Activated T-cell treated with anti-CD3 and anti-CD28 coated beads for 1 hour (primary cell): ENCODE results near the gene DARS1.
"Not testable (repeated sequence)": the region's sequence is repeated elsewhere in the genome, so short reads cannot be mapped to it uniquely, and the experiment has no call there.

Source experiments
- DNase-seq: peaks from one replicate; pipeline ENCODE4 v3.0.0-alpha.2; 2020; ENCODE audit warnings: low read depth

DARS1 gene

DNA sequence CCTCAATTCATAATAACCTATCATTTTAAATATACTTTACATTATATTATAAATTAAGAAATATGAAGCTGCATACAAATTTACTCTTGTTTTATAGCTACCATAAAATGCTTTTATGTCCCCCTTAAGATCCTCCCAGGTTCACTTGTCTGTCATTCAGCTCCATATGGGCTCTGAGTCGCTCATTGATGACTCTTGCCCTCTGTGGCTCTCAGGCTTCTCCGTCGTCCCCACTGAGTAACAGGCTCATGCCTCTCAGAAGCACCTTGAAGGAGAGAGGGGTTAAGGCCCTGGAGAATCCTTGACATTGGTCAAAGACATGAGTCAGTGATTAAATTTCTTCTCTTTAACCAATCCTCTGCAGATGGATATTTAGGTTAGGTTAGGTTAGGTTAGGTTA lies 103.0 kb downstream of the DARS1 start:
- no peak for DNase-seq

DNA sequence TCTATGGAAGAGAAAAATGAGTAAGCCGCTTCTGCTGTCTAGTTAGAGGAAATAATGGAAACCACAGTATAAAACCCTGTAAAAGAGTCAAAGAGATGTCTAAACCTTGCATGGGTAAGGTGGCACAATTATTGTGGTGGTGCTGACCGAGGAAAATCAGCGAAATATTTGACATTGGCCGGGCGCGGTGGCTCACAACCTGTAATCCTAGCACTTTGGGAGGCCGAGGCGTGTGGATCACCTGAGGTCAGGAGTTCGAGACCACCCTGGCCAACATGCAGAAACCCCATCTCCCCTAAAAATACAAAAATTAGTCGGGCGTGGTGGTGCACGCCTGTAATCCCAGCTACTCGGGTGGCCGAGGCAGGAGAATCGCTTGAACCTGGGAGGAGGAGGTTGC lies 108.7 kb downstream of the DARS1 start:
- not testable (repeated sequence) for DNase-seq

DNA sequence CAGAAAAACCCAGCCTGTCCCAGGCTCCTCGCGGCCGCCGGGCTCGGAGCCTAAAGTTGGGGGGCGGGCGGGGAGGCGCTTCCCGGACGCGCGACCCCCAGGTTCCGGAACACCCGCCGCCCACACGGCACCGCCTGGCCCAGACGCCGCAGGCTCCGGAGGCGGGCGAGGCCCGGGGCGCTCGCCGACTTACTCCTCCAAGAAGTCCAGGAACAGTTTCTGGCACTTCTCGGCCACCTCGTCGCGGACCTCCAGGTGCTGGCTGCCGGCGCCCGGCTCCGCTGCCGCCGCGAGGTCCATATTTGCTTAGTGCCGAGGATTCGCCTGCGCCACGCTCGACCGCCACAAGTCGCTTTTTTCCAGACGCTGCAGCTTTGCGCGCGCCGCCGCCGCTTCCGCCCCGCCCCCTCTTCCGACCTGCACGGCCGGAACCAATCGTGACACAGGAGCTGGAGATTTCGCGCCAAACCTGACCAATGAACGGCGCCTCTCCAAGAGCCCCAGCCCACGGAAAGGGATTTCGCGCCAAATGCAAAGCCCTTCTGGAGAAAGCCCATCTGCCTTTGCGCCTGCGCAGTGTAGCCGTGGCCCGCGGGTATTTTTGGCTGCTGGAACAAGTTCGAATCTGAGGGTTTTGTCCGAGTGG lies 109.2 kb downstream of the DARS1 start, which contains the start of gene MCM6:
MCM6 (minus strand) TSS at position 378 of the 646 bp plus-strand sequence; CDS start at position 300, 78 bp downstream.
- DNase-seq = peak; percentile 96

DNA sequence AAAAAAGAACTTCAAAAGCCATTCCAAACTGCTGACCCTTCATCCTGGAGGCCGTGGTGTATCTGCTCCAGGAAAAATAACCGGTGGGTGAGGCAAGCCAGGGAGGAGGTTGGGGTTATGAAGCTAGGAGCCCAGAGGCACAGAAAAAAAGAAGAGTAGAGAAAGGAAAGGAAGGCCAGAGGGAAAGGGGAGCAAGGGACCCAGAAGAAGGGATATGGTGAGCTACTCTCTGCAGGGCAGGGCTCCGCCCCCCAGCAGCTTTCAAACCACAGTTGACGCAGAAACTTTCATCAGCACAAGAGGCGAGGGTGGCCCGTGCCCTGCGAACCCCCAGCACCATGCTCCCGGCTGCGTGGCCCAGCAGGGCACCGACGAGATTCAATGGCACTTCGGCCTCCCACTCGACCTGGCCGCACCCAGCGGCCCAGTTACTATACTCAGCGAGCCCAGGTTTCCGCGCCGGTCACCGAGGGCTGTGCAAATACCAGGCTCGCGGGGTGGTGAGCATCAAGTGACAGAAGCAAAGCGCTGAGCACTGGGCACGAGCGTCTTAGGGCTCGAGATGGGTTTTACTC lies 109.8 kb downstream of the DARS1 start:
- peak; percentile 52 for DNase-seq

DNA sequence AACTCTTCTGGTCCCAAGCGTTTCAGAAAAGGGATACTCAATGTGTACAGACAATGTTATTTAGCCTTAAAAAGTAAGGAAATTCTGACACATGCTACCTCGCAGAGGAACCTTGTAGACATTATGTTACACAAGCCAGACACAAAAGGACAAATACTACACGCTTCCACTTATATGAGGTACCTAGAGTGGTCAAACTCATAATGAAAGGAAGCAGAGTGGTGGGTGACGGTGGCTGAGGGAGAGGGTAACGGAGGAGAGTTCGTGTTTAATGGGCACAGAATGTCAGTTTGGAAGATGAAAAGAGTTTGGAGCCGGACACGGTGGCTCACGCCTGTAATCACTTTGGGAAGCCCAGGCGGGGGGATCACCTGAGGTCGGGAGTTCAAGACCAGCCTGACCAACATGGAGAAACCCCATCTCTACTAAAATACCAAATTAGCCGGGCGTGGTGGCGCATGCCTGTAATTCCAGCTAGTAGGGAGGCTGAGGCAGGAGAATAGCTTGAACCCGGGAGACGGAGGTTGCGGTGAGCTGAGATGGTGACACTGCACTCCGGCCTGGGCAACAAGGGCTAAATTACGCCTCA lies 110.6 kb downstream of the DARS1 start:
- no peak for DNase-seq

DNA sequence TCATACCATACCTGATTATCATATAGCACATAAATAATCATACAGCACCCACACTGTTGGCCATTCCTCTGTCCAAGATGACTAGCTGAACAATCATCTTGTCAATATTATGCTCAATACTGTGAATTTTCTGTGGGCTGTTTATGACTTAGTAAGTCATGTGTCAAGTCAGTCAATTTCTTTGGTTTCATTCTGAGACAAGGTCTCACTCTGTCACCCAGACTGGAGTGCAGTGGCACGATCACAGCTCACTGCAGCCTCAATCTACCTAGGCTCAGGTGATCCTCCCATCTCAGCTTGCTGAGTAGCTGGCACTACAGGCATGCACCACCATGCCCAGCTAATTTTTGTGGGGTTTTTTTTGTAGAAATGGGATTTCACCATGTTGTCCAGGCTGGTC lies 114.9 kb downstream of the DARS1 start:
- no peak for DNase-seq

DNA sequence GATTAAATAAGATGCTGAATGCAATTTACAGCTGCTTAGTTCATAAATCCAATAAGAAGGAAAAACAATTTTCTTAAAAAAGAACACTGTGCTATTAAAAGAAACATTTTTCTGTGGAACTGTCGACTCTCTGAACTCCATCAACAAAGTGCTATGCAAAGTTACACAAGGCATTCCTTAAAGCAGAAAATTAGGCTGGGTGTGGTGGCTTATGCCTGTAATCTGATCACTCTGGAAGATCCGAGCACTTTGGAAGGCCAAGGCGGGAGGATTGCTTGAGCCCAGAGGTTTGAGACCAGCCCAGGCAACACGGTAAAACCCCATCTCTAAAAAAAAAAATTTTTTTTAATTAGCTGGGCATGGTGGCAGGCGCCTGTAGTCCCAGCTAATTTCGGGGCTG lies 122.2 kb downstream of the DARS1 start:
- DNase-seq = no peak

DNA sequence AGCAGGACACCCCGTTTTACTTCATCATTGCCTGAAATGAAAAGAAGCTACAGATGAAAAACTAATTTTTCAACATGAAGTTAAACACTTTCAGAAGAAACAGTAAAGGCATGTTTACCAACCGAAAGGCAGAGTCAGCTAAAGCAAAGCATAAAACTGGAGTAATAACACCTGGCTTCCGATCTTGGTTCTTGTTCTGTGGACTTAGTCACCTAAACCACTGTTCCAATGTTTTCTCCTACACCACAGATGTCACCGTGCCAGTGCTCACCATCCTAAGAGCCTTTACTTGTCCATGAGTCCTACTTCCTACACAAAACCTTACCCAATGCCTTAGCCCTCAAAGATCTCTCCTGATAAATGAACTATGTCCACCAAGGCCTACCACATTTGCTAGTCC lies 122.7 kb downstream of the DARS1 start:
- no peak for DNase-seq
